ENCODE results near the gene IMP4. TPM values are rescaled to one million over a fixed set of nuclear protein-coding genes. Genes with fewer than 3 reads are reported as not detected.

Gene IMP4
- total RNA-seq, 1 experiment from 2014 or later, result 120 TPM

DNA sequence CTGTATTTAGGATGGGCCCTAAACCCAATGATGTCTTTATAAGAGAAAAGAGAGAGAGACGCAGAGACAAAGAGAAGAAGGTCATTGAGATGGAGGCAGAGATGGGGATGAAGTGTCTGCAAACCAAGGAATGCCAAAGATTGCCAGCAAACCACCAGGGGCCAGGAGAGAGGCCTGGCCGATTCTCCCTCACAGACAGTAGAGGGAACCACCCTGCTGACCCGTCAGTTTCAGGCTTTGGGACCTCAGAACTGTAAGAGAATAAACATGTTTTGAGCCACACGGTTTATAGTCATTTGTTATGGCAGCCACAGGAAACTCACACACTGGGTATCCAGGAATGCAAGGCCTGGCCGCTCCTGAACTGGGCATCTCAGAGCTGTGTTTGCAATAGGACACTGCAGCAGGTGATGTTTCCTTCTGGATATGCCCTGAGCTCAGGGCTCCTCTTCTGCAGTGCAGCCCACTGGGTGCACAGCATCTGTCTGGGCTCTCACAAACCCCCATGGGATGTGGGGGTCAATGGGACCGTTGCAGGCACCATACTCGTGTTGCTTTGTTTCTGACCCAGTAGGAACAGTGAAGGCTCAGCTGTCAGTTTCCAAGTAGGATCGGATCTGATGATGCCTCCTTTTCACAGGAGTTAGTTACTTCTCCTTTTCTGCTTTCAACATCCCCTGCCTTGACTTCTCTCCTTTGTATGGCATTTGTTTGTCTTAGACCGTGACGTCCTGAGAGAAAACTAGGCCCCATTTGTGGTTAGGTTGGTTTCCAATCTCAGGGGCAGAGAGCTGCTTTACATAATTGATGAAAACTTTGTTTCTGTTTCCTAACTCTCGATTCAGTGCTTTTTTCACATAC, 34.0 kb downstream of the IMP4 start:
- no peak overlapping the region for H3K4me3 ChIP-seq (ENCODE audit: low read depth, low read length)
- no peaks in the 10 kb centered on the region for H3K27me3 Mint-ChIP-seq (ENCODE audit: insufficient read depth, unreplicated experiment)
- H3K4me3 Mint-ChIP-seq (ENCODE audit: unreplicated experiment), result no peak overlapping the region
- no peaks in the 10 kb centered on the region; the same call in 1 of the 2 replicates for H3K4me1 ChIP-seq
- no peaks in the 10 kb centered on the region for H3K36me3 ChIP-seq (ENCODE audit: control insufficient read depth, insufficient read depth, low read length)
- BruUV-seq (replicated peaks), result no TSS peak
- POLR2A ChIA-PET, result interaction anchor here (1.2 kb wide), 1 partner anchor 15 kb away, joined by 4 read pairs; no protein-coding TSS in a partner anchor
- H3K4me1 Mint-ChIP-seq (ENCODE audit: low read depth, unreplicated experiment), result peaks cover 16% of the 10 kb centered on the region
- no peak for DNase-seq
- CTCF ChIA-PET, result no interaction called here
- no peaks in the 10 kb centered on the region for H3K9me3 Mint-ChIP-seq (ENCODE audit: unreplicated experiment)
- H3K9me3 ChIP-seq, result no peaks in the 10 kb centered on the region
- TF ChIP-seq, protein P1, sequence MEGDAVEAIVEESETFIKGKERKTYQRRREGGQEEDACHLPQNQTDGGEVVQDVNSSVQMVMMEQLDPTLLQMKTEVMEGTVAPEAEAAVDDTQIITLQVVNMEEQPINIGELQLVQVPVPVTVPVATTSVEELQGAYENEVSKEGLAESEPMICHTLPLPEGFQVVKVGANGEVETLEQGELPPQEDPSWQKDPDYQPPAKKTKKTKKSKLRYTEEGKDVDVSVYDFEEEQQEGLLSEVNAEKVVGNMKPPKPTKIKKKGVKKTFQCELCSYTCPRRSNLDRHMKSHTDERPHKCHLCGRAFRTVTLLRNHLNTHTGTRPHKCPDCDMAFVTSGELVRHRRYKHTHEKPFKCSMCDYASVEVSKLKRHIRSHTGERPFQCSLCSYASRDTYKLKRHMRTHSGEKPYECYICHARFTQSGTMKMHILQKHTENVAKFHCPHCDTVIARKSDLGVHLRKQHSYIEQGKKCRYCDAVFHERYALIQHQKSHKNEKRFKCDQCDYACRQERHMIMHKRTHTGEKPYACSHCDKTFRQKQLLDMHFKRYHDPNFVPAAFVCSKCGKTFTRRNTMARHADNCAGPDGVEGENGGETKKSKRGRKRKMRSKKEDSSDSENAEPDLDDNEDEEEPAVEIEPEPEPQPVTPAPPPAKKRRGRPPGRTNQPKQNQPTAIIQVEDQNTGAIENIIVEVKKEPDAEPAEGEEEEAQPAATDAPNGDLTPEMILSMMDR (IDR thresholded peaks at IDR 0.05; ENCODE audit: insufficient read depth in 1 of 2, low read depth in 1 of 2, low read length in 1 of 2, severe bottlenecking in 1 of 2, unreplicated experiment in 1 of 2), result peak; percentile 16 to 55
- H3K27ac Mint-ChIP-seq (ENCODE audit: unreplicated experiment), result no peak overlapping the region
- no peaks in the 10 kb centered on the region for H3K27me3 ChIP-seq (replicated peaks; ENCODE audit: control insufficient read depth, insufficient read depth, low read length)
- intact Hi-C loops (cut with micrococcal nuclease; ENCODE audit: unreplicated experiment), result no loop called here
- H3K36me3 Mint-ChIP-seq (ENCODE audit: insufficient read depth, unreplicated experiment), result peaks cover 24% of the 10 kb centered on the region

DNA sequence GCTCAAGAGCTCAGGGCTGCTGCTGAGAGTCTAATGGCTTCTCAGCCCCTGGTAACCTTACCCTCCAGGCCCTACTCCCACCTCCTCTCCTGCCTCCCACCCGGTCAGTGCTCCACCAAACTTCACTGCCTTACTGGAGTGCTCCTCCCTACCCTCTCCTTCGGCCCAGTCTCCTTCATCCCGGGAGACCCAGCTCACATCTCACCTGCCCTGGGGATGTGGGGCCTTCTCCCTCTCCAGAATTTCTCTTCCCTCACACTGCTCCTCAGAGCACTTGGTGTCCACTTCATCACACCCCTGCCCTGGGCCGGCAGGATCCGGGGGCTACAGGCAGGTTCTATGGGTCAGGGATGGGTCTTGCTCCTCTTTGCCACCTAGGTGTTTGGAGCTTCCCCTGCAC, 34.8 kb downstream of the IMP4 start:
- DNase-seq, result no peak
- no peak overlapping the region for H3K27ac Mint-ChIP-seq (ENCODE audit: unreplicated experiment)
- POLR2A ChIA-PET, result interaction anchor here (1.2 kb wide), 1 partner anchor 14 kb away, joined by 4 read pairs; no protein-coding TSS in a partner anchor
- no peak overlapping the region for H3K4me3 Mint-ChIP-seq (ENCODE audit: unreplicated experiment)
- CTCF ChIA-PET, result no interaction called here
- Histone ChIP-seq H3K9me3 (no peaks in the 10 kb centered on the region), H3K36me3 (ENCODE audit: control insufficient read depth, insufficient read depth, low read length) (no peaks in the 10 kb centered on the region), H3K4me3 (ENCODE audit: low read depth, low read length) (no peak overlapping the region), H3K27me3 (replicated peaks; ENCODE audit: control insufficient read depth, insufficient read depth, low read length) (no peaks in the 10 kb centered on the region), H3K4me1 (no peaks in the 10 kb centered on the region; the same call in 1 of the 2 replicates)
- H3K36me3 Mint-ChIP-seq (ENCODE audit: insufficient read depth, unreplicated experiment), result peaks cover 15% of the 10 kb centered on the region
- no peaks in the 10 kb centered on the region for H3K9me3 Mint-ChIP-seq (ENCODE audit: unreplicated experiment)
- BruUV-seq (replicated peaks), result no TSS peak
- H3K27me3 Mint-ChIP-seq (ENCODE audit: insufficient read depth, unreplicated experiment), result no peaks in the 10 kb centered on the region
- peaks cover 16% of the 10 kb centered on the region for H3K4me1 Mint-ChIP-seq (ENCODE audit: low read depth, unreplicated experiment)
- intact Hi-C loops (cut with micrococcal nuclease; ENCODE audit: unreplicated experiment), result no loop called here
- TF ChIP-seq, protein P1 (IDR thresholded peaks at IDR 0.05; ENCODE audit: insufficient read depth in 1 of 2, low read depth in 1 of 2, low read length in 1 of 2, severe bottlenecking in 1 of 2, unreplicated experiment in 1 of 2), result no peak

DNA sequence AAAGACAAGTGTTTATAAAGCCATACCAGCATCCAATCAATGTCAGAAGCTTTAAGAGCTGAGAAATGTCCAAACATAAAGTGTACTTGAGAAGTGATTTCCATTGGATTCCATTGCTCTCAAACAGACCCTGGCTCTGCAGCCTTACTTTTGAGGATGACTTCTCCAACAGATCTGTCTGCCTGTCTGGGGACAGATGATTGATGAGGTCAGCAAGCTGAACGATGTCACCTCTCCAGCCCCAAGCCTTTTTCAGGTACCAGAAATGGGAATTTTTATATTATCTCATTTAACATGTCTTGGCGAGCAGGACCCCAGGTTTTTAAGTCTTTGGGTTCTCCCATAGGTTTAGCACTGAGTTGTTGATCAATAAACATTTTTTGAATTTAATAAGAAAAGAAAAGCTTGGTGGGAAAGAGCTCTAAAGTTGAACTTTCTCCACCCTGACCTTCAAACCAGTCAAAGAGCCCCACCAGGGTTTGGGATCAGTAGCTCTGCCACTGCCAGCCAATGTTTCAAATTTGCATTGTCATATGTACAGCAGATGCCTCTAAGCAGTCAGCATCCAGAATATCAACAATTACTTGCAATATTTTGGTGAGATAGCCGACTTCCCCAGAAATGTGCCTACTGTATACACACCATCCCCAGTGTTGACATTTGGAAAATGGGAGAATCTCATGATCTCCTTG, 35.7 kb downstream of the IMP4 start:
- Histone ChIP-seq H3K27me3 (replicated peaks; ENCODE audit: control insufficient read depth, insufficient read depth, low read length) (no peaks in the 10 kb centered on the region), H3K4me1 (no peaks in the 10 kb centered on the region; the same call in 1 of the 2 replicates), H3K36me3 (ENCODE audit: control insufficient read depth, insufficient read depth, low read length) (no peaks in the 10 kb centered on the region), H3K4me3 (ENCODE audit: low read depth, low read length) (no peak overlapping the region), H3K9me3 (no peaks in the 10 kb centered on the region)
- H3K36me3 Mint-ChIP-seq (ENCODE audit: insufficient read depth, unreplicated experiment), result peaks cover 7% of the 10 kb centered on the region
- TF ChIP-seq, protein P1 (IDR thresholded peaks at IDR 0.05; ENCODE audit: insufficient read depth in 1 of 2, low read depth in 1 of 2, low read length in 1 of 2, severe bottlenecking in 1 of 2, unreplicated experiment in 1 of 2), result no peak
- intact Hi-C loops (cut with micrococcal nuclease; ENCODE audit: unreplicated experiment), result no loop called here
- no peaks in the 10 kb centered on the region for H3K27me3 Mint-ChIP-seq (ENCODE audit: insufficient read depth, unreplicated experiment)
- BruUV-seq (replicated peaks), result no TSS peak
- no peak overlapping the region for H3K27ac Mint-ChIP-seq (ENCODE audit: unreplicated experiment)
- POLR2A ChIA-PET, result interaction anchor here (1.2 kb wide), 1 partner anchor 13 kb away, joined by 4 read pairs; no protein-coding TSS in a partner anchor
- no peaks in the 10 kb centered on the region for H3K9me3 Mint-ChIP-seq (ENCODE audit: unreplicated experiment)
- CTCF ChIA-PET, result no interaction called here
- H3K4me1 Mint-ChIP-seq (ENCODE audit: low read depth, unreplicated experiment), result peaks cover 12% of the 10 kb centered on the region
- no peak for DNase-seq
- H3K4me3 Mint-ChIP-seq (ENCODE audit: unreplicated experiment), result no peak overlapping the region
